VCaP (cell line): ENCODE data around the gene CDH24.

Source experiments
- H3K27ac ChIP-seq: fragments of 450-650 bp; 2 replicates; pipeline ENCODE4 v1.5.1; 2017
- CTCF ChIP-seq: fragments of 450-650 bp; conservative IDR thresholded peaks from 2 replicates; pipeline ENCODE4 v1.5.1; 2017; ENCODE audit warnings: mild to moderate bottlenecking, moderate library complexity

The CDH24 gene

DNA sequence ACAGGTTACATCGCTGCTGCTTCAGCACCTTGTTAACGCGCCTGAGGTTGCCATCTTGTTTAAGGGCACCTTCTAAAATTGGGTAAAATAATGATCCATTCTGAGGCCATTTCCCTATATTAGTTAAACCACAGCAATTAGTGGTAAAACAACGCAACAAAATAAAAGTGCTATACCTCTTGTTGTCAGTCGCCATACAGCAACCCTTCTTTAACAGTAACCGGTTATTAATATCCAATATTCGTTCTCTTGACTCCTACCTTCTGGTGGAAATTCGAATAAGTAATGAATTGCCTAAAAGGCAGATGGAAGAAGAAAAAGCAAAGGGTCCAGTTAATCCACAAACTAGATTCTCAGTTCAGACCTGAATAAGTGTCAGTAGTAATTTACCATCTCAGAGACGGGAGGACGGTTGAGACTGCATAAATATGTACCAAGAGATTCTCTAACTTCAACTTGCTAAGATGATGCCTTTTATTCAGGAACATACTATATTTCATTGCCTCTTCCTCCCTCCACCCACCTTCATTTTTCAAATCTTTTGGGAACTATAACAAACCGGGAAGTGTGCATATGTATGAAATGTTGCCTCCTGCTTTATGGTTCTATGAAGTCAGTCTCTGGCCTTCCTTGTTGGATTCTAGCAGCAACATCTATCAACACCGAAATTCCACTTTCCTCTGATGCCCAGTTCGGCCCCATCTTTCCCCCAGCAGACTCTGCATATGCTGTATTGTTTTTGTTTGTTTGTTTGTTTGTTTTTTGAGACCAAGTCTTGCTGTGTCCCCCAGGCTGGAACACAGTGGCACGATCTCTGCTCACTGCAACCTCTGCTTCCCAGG lies 21.8 kb downstream of the CDH24 start:
- TF ChIP-seq CTCF = no peak
- peak overlapping the region; percentile 92 for H3K27ac ChIP-seq

DNA sequence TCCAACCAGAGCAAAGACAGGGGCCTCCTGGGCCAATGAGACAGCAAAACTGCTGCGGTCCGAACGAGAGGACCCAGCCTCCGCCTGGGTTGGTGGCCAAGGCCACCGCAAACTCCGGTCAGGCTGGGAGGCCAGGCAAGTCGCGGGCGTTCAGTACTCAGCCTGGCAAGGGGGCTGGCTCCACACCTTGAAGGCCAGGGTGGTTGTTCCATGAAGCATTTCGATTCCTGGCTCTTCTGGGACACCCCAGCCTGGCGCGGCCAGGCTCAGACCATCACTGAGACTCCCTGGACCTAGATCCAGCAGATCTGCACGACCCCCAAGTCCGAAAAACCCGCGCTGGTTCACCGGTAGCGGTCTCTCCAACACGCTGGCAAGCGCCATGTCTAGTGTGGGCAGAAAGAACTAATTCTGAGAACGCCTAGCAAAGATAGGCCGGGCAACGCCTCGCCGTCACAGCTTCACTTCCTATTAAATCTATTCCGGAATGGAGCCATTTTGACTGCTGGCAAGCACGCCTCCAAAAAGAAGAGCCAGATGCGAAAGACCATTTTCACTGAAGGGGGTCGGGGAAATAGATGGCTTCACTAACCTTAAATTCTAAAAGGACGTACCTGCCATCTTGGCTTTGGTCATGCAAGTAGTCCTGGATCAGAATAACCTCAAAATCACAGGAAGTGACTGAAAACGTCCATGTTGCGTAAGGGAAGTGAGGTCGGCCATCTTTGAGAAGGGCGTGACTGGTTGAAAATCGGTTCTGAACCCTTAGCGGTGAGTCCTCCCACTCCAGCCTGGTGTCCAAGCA lies 22.6 kb downstream of the CDH24 start, which contains the start of gene PSMB5:
PSMB5 (minus strand) TSS at position 403 of the 805 bp plus-strand sequence; CDS start at position 384, 19 bp downstream.
- peak within 1 kb of the TSS; percentile 92 for H3K27ac ChIP-seq
- TF ChIP-seq CTCF = no peak

DNA sequence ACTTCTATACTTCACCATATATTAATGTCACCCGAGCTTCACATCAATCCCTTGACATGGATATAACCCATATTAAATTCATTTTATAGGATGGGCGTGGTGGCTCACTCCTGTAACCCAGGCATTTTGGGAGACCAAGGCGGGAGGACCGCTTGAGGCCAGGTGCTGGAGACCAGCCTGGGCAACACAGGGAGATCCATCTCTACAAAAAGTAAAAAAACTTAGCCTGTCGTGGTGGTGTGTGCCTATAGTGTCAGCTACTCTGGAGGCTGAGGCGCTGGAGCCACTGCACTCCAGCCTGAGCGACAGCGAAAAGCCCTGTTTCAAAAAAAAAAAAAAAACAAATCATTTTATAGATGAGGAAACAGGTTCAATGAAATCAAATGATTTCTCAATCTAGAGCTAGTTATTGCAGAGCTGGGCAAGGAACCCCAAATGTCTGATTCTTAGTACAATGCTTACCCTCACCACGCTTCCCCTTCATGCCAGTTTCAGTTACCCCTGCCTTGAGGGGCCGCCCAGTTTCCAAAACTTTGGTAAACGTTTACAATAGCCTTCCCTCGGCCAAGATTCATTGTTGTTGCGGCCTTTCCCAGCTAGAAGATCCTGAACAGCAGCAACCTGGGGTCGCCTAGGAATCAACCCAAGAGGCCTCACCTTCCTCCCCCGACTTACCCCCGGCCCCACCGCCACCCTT lies 23.4 kb downstream of the CDH24 start:
- peak overlapping the region; percentile 92 for H3K27ac ChIP-seq
- TF ChIP-seq CTCF = no peak

DNA sequence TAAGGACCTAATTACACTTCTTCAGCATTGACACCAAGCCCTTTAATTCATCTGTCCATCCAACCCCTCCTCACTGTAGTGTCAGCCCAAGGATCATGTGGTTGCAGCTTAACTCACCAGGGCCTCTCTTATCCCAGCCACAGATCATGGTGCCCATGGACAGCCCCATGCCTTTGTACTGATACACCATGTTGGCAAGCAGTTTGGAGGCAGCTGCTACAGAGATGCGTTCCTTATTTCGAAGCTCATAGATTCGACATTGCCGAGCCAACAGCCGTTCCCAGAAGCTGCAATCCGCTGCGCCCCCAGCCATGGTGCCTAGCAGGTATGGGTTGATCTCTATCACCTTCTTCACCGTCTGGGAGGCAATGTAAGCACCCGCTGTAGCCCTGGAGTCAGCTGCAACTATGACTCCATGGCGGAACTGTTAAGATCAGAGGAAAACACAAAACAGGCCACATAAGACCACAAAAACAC lies 24.0 kb downstream of the CDH24 start:
- TF ChIP-seq CTCF = no peak
- peak overlapping the region; percentile 92; the same call in 1 of the 2 replicates for H3K27ac ChIP-seq

GRCh38 chr14:23030936-23031335 lies 26.4 kb downstream of the CDH24 start:
- no peak for TF ChIP-seq CTCF
- H3K27ac ChIP-seq = no peak overlapping the region

GRCh38 chr14:23028799-23029198 lies 28.5 kb downstream of the CDH24 start:
- no peak overlapping the region for H3K27ac ChIP-seq
- no peak for TF ChIP-seq CTCF
